Pancreas (tissue), 10 donors: ENCODE results near the gene RPP21. TPM values are rescaled to one million over a fixed set of nuclear protein-coding genes. Genes with fewer than 3 reads are reported as not detected.

ENCODE experiments used
- ATAC-seq, 4 donors: fragments of 200-7000 bp; cut with Tn5 transposase; one replicate each; pipeline versions ENCODE4 v1.8.0 to v1.9.1; 2020; ENCODE audit warnings: mild to moderate bottlenecking in 4 of 4, moderate library complexity in 4 of 4
- DNase-seq, 6 donors: peaks; one replicate each; pipeline ENCODE4 v3.0.0-alpha.2; 2020
- FAIRE-seq: peaks from 2 replicates; lab custom pipeline; 2012; peaks lifted over from hg19 to GRCh38; lab: Jason Lieb, UNC
- H3K27ac ChIP-seq, 4 donors: fragments of 200-600 bp; sonication (generic); 1 replicate in 3 of 4; 2 replicates in 1 of 4; pipeline versions ENCODE4 v1.5.0 to v1.8.0; 2020
- H3K27me3 ChIP-seq, 4 donors: fragments of 200-600 bp; one replicate each; pipeline ENCODE4 v1.8.0; 2021
- H3K36me3 ChIP-seq, 3 donors: fragments of 200-600 bp; sonication (generic) in 1 of 3; one replicate each; pipeline versions ENCODE4 v1.5.0 to v1.8.0; 2020 to 2021
- H3K4me1 ChIP-seq, 3 donors: fragments of 200-600 bp; one replicate each; pipeline ENCODE4 v1.8.0; 2021
- H3K4me3 ChIP-seq, 4 donors: fragments of 200-600 bp; sonication (generic) in 2 of 4; one replicate each; pipeline versions ENCODE4 v1.5.0 to v1.8.0; 2020 to 2021
- H3K9me3 ChIP-seq, 4 donors: fragments of 200-600 bp; one replicate each; pipeline ENCODE4 v1.8.0; 2021
- WGBS, 2 donors: extraction: QIAGEN DNeasy Blood & Tissue Kit; methylation state at CpG; one replicate each; pipeline ENCODE4 v1.1.7; 2013; 5-methylcytosine and 5-hydroxymethylcytosine counted together
- intact Hi-C, 3 donors: fragments of 100-400 bp; cut with DNase I; formaldehyde crosslinking; loops; one replicate each; pipeline versions ENCODE4 v1.11.1 to v1.14.2; 2022
- polyA plus RNA-seq, 2 donors: library from polyadenylated mRNA; stranded (reverse); fragments of 200-250 nt; gene quantifications; one replicate each; pipeline ENCODE4 v1.2.3, GENCODE V29; 2013
- total RNA-seq, 6 donors: library from RNA; stranded (reverse); fragmentation: NEBNext Ultra II Directional in 4 of 6; extraction: Animal tissue kit (Norgen Biotek cat#: 25700) in 4 of 6; gene quantifications; one replicate each; pipeline versions ENCODE4 v1.2.1 to v1.2.4, GENCODE V29; 2021 to 2023
- TF ChIP-seq, protein P1 (sequence below), 4 donors: fragments of 200-600 bp; sonication (generic) in 3 of 4; IDR thresholded peaks; one replicate each; pipeline versions ENCODE4 v1.5.0 to v1.8.0; 2021; ENCODE audit warnings: antibody characterized with exemption in 4 of 4
- donor health status: healthy with polysubstance abuse.
- donor health status: DM: no; HTN: no; CAD: no; lungs with moderate emphysema.
- donor health status: DM: no; HTN: no; CAD: no.
- donor health status: control.
- donor health status: control.
- donor health status: Bipolar disorder and iron deficiency.
- donor health status: DM: yes; HTN: yes; CAD: no.
- donor health status: DM: no; HTN: no; CAD: no.
- donor health status: DM: no; HTN: no; CAD: no.
- donor health status: DM: yes; HTN: yes; CAD: no.

RPP21 gene
- total and polyA plus RNA-seq, 8 donors, result 21.2 to 93.1 (median 28.8) TPM

DNA sequence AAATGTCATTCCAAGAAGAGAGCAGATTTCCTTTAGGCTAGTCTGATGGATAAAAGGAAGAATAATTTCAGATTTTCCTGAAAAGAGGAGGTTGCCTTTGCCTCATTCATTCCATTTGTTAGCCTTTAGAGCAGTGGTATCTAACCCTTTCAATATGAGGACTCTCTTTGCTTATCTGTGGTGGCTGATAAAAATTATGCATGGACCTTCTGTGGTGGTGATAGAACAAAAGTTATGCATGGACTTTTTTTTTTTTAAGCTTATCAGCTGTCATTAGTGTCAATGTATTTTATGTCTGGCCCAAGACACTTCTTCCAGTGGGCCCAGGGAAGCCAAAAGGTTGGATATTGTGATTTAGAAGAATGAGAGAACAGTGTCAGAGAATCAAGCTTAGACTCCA, 16.6 kb upstream of the RPP21 start:
- no peaks in the 10 kb centered on the region for H3K9me3 ChIP-seq
- no peaks in the 10 kb centered on the region for H3K27me3 ChIP-seq
- no peak overlapping the region for H3K27ac ChIP-seq
- TF ChIP-seq, protein P1, sequence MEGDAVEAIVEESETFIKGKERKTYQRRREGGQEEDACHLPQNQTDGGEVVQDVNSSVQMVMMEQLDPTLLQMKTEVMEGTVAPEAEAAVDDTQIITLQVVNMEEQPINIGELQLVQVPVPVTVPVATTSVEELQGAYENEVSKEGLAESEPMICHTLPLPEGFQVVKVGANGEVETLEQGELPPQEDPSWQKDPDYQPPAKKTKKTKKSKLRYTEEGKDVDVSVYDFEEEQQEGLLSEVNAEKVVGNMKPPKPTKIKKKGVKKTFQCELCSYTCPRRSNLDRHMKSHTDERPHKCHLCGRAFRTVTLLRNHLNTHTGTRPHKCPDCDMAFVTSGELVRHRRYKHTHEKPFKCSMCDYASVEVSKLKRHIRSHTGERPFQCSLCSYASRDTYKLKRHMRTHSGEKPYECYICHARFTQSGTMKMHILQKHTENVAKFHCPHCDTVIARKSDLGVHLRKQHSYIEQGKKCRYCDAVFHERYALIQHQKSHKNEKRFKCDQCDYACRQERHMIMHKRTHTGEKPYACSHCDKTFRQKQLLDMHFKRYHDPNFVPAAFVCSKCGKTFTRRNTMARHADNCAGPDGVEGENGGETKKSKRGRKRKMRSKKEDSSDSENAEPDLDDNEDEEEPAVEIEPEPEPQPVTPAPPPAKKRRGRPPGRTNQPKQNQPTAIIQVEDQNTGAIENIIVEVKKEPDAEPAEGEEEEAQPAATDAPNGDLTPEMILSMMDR (IDR thresholded peaks at IDR 0.05), result no peak
- peaks cover 12 to 28% (median 15%) of the 10 kb centered on the region in 3 donors for H3K4me1 ChIP-seq
- no peak overlapping the region for H3K4me3 ChIP-seq
- H3K36me3 ChIP-seq, result peaks cover 0 to 24% (median 11%) of the 10 kb centered on the region in 3 donors
- ATAC-seq (no peak), DNase-seq (no peak), FAIRE-seq (no peak)
- intact Hi-C loops, result no loop called here

DNA sequence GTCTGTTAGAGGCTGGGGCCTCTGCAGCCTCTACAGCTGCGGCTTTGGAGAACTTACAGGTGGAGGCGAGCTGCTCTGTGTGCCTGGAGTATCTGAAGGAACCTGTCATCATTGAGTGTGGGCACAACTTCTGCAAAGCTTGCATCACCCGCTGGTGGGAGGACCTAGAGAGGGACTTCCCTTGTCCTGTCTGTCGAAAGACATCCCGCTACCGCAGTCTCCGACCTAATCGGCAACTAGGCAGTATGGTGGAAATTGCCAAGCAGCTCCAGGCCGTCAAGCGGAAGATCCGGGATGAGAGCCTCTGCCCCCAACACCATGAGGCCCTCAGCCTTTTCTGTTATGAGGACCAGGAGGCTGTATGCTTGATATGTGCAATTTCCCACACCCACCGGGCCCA, 15.6 kb upstream of the RPP21 start:
- no peak for FAIRE-seq
- no peak for ATAC-seq
- H3K36me3 ChIP-seq, result peaks cover 0 to 27% (median 11%) of the 10 kb centered on the region in 3 donors
- intact Hi-C loops, result no loop called here
- no peak overlapping the region for H3K27ac ChIP-seq
- 92 to 95% methylated on average over 12 of the region's 12 CpGs for WGBS, 2 donors
- DNase-seq, result peak in 1 of 6 donors; percentile 29
- H3K27me3 ChIP-seq, result no peaks in the 10 kb centered on the region
- peaks cover 12 to 20% (median 15%) of the 10 kb centered on the region in 3 donors for H3K4me1 ChIP-seq
- H3K4me3 ChIP-seq, result no peak overlapping the region
- H3K9me3 ChIP-seq, result no peaks in the 10 kb centered on the region
- TF ChIP-seq, protein P1 (IDR thresholded peaks at IDR 0.05), result no peak

DNA sequence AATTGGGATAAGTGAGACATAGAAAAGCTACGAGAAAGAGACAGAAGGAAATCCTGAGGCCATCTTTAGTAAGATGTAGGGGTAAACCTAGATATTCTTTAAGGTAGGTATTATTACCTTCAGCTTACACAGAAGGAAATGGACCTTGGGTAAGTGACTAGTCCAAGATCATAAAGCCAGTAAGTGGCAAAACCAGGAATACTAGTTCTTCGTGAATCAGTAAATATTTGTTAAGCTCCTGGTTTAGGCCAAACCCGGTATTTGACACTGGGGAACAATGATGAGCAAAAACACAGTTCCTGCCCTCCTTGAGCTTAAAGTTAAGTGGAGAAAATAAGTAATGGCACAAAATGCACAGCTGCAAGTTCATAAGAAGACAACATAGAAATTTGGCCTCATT, 13.0 kb upstream of the RPP21 start:
- TF ChIP-seq, protein P1 (IDR thresholded peaks at IDR 0.05), result no peak
- Histone ChIP-seq H3K4me3 (no peak overlapping the region), H3K4me1 (peaks cover 3 to 9% (median 5%) of the 10 kb centered on the region in 3 donors), H3K27ac (no peak overlapping the region), H3K9me3 (no peaks in the 10 kb centered on the region), H3K36me3 (peaks cover 0 to 38% (median 28%) of the 10 kb centered on the region in 3 donors), H3K27me3 (no peaks in the 10 kb centered on the region)
- DNase-seq, result no peak
- WGBS, 2 donors, result 62% methylated on average over 3 of the region's 3 CpGs
- ATAC-seq, result no peak
- no peak for FAIRE-seq
- intact Hi-C loops, result no loop called here

DNA sequence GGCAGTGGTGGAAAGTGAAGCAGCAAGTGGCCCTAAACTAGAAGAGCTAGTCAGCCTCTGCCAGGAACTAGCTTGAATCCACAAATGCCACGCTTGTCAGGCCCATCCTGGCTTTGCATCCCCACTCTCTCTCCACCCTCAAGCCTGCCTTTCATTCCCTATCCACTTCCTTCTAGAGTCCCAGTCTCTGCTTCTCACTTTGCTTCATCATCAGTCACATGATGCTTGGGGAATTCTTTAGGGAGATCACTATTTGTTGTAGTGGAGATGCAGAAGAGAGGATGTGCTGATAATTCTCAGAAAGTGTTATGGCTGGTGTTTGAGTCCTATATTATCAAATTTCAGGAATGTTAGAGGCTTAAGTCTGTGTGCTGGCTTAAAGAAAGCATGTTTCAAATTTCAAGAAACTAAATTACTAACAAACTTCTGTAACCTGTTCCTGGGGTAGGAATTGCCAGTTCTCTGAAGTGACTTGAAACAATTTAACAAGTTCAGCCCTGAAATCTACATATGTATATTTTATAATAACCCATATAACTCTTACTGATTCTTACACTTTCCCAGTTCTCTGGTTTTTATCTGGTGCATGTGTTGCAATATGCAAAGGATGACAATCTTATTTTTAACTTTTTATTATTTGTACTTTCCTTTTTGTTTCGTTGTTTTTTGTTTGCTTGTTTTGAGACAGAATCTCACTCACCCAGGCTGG, 10.7 kb upstream of the RPP21 start:
- H3K27ac ChIP-seq, result no peak overlapping the region
- FAIRE-seq (no peak), DNase-seq (no peak), ATAC-seq (no peak)
- intact Hi-C loops, result no loop called here
- no peaks in the 10 kb centered on the region for H3K4me1 ChIP-seq
- H3K27me3 ChIP-seq, result no peaks in the 10 kb centered on the region
- no peaks in the 10 kb centered on the region for H3K9me3 ChIP-seq
- no peak overlapping the region for H3K4me3 ChIP-seq
- 80 to 83% methylated on average over 2 of the region's 2 CpGs for WGBS, 2 donors
- peaks cover 0 to 50% (median 29%) of the 10 kb centered on the region in 3 donors for H3K36me3 ChIP-seq
- TF ChIP-seq, protein P1 (IDR thresholded peaks at IDR 0.05), result no peak

DNA sequence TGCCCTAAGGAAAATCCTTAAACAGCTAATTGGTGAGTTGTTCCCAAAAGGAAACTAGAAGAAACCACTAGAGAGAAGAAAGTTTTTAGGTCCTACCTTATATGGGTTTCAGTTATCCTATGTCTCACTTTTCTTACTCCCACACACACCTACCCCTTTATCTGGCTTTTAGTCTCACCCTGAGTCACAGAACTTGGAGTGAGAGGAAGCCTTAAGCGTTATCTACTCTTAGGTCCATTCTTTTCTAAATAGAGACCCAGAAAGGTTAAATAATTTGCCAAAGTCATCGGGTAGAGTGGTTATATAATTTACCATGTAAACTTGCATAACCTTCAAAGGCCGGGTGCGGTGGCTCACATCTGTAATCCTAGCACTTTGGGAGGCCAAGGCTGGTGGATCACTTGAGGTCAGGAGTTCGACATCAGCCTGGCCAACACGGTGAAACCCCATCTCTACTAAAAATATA, 4.3 kb upstream of the RPP21 start:
- no peak for FAIRE-seq
- H3K27me3 ChIP-seq, result no peaks in the 10 kb centered on the region
- WGBS, 2 donors, result 79 to 83% methylated on average over 6 of the region's 6 CpGs

More for the DNA sequence above, 4.3 kb upstream of the RPP21 start:
- no peak for DNase-seq
- Histone ChIP-seq H3K4me3 (no peak overlapping the region), H3K9me3 (no peaks in the 10 kb centered on the region), H3K36me3 (peaks cover 0 to 31% (median 13%) of the 10 kb centered on the region in 3 donors), H3K27ac (no peak overlapping the region), H3K4me1 (no peaks in the 10 kb centered on the region)
- intact Hi-C loops, result no loop called here
- ATAC-seq, result no peak
- TF ChIP-seq, protein P1 (IDR thresholded peaks at IDR 0.05), result no peak
